Measurements from ENCODE around the gene ITPA.

The ITPA gene

DNA sequence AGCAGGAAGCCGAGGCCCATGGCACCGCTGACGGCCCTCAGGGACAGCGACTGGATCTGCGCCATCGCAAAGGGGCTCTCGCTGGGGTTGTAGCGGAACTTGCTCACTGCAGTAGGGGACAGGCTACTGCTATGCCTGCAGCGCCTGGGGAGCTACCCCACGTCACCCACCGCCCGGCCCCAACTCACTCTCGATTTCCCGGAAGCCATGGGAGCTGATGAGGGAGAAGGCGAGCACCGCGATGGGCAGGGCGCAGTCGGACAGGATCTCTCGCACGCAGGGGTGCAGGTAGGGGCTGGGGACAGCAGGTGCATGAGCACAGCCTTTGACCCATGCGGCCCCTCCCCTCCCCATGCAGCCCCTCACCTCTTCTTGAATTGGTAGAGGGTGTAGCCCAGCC is 19.9 kb downstream of the ITPA start:
- no peak for DNase-seq

DNA sequence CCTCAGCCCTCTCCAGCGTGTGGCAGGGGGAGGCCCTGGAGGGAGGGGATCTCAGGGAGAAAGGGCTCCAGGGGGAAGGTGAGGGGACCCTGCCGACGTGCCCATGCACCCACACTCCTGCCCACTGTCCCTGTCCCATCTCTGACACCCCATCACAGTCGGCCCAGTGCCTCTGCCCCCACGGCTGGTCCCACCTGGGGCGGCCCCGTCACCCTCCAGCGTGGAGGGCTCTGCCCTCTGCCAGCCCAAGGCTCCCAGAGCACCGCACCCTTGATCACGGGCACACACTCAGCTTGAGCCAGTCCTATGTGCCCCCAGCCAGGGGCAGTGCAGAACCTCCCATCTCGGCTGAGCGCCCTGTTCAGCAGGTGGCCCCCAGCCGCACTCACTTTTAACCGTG is 20.5 kb downstream of the ITPA start:
- DNase-seq, result no peak

DNA sequence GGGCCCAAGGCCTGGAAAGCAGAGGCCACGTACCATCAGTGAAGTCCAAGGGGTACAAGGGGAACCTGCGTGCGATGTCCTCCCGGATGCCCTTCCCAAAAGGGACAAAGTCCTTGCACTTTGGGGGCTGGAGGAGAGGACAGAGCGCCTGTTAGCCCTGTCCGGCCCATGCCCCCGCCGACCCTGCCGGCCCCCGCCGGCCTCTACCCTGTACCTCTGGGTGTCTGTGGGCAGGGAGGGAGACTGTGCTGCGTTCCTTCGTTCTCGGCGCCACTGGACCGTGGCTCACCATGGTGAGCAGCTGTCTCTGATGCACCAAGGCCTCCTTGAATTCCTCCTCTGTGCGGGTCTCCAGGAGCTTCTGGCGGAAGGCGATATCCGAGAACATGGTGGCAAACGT is 21.8 kb downstream of the ITPA start:
- no peak for DNase-seq

DNA sequence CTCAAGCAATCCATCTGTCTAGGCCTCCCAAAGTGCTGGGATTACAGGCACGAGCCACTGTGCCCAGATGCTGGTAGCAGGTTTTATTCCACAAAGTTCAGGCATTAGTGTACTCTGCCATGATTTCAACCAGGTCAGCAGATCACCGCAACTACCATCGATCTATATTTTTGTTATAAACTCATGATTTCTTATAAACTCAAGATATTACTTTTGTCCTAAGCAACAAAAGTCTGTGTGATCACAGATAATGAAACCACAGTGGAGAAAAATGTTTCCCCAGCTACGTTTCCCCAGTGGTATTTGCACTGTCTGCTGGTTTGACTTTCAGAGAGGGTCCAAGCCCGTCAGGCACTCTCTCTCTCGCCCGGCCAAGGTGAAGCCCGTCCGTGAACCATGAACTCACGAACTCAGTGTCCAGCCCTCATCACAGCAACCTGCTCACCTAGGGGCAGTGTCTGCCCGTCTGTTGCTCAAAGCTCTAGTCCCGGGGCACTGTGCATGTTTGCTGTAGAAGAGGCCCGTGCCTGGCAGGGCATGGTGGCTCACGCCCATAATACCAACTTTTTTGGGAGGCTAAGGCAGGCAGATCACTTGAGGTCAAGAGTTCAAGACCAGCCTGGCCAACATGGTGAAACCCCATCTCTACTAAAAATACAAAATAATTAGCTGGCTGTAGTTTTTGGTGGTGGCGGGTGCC is 22.7 kb downstream of the ITPA start:
- DNase-seq, result no peak

DNA sequence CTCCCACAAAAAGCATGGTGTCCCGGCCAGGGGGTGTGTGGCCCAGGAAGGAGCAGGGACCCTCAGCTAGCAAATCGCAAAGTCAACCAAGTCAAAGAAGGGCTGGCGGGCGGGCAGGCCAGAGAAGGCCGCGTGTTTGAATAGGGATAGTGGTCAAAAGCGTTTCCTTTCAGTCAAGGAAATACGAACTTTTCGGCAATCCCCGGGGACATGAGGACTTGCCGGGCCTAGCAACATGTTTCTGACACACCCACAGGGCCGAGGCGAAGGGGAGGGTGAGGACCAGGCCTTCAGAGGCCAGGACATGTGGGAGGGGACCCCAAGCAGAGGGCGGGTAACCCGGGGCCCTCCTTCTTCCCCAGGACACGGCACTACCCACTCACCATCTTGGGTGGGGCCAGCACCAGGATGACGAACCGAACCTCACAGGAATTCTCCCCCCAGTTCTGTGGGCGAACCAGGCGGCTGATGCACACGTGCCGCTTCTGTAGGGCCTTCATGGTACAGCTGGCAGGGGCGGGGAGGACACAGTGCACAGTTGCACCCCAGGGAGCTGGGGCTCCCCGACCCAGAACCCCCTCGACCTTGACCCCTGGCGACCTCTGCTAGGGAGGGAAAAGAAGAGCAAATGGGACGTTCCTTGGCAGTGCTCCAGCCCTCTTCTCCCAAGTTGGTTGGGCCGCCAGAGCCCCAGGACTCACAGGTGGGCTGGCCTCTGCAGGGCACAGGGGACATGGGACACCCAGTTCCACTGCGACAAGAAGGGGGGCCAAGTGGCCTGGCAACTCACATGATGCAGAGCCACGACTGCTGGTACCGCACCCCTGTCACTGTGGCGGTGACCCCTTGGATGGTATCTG is 24.1 kb downstream of the ITPA start:
- DNase-seq, result no peak

DNA sequence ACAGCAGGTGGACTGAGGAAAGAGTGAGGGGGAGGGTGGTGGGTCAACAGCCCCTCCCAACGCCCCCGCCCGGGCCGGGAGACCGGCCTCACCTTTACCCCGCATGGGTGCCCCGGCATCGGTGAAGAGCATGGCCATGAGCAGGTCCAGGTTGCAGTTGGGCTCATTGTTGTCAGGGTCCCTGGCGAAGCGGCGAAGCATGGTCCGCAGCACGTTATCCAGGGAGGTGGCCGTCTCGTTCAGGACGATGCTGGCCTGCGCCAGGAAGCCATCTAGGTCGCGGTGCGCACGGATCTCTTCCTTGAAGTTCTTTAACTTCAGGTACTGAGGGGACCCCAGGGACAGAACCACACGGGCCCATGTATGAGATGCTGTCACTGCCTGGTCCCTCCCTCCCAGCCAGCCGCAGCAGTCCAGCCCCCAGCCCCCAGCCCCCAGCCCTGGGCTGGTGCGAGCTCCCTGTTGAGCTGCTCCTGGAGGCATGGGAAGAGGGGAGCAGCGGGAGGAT is 24.7 kb downstream of the ITPA start:
- DNase-seq, result no peak

DNA sequence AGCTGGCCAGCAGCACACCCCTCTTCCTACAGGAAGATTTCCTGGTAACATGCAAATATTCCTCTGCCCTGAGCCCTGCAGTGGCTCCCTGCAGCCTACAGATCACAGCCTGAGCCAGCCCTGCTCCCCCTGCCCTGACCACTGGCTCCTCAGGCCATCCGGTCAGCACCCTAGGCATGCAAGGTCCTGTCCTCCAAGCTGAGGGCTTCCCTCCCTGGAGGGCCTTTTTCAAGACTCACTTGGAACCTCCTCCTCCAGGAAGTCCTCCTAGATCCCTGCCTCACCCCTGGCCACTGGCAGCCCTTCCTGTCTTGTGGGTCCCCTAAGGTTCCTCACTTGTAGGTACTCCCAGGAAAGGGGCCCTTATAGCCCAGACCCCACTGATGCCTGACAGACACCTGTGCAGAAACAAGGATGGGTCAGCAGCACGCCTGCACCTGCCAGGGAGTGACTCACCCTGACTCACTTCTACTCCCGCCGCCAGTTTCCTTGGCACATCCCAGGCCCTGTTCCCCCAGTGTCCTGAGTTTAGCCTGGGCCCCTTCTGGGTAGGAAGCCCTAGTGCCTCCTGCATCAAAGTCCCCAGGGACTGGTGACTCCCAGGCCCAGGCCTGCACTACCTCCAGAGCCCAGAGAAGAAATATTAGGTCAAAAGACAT is 26.5 kb downstream of the ITPA start:
- DNase-seq, result no peak

DNA sequence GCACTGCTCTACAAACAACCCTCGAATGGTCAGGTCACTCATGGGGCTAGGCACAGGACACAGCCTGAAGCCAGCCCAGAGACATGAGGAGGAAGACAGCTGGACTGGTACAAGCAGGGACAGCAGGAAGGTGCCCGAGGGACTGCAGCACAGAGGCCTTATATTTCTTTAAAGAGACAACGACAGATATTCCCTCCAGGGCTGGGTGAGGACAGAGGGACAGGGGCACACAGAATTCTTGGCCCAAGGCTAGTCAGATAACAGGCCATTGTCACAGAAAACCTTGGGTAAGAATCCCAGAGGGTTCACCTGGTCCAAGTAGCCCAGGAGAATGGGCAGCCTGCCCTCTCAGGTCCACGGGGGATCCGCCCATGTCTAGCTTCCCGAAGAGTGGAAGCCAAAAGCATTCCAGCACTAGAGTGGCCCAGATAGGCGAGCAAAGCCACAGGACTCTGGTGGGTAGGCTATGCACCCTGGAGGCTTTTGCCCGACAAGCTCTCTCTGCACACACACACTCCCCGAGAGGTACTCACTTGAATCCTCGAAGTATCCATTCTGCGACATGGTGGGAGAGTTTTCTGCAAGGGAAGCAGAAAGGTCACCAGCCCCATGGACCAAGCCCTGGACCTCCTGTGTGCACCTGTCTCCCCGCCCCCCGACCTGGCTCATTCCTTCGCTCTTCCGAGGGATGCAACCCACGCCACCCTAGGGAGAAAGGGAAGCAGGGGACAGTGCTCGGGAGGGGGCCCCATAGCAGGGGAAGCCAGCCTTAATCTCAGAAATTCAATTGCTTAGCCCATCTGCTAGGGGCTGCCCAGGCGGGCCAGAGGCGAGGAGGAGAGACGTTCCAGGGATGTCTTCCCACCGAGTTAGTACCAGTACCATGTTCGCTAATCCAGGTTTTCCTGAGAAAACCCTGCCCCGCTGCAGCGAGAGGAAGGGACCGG is 28.0 kb downstream of the ITPA start:
- no peak for DNase-seq

DNA sequence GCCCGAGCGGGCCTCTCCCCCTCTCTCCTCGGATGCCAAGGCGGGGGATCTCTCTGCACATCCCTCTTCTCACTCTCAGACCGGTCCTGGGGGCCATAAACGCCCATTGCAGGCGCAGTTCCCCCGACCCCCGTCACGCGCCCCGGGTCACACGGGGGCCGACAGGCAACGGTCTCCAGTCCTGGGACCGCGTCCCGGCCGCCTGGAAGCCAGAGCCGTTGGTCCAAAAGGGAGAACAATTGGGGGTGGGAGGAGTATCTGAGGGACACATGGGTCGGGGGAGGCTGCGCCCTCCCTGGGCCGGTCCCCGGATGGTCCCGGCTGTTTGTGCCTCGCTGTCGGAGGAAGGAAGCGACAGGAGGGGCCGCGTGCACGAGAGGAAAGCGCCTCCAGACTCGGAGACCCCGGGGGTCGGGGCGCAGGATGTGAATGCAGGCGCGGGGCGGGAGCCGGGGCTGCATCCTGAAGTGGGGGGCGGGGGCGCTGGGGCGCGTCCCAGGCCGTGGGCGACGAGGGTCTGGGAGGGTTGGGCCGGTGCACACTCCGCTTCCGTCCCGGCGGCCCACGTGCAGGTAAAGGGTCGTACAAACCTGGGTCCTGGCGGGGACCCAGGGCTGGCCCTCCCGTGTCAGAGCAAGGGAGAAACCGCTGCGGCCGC is 28.8 kb downstream of the ITPA start:
- DNase-seq, result peak in 1 of 2 experiments; percentile 21

DNA sequence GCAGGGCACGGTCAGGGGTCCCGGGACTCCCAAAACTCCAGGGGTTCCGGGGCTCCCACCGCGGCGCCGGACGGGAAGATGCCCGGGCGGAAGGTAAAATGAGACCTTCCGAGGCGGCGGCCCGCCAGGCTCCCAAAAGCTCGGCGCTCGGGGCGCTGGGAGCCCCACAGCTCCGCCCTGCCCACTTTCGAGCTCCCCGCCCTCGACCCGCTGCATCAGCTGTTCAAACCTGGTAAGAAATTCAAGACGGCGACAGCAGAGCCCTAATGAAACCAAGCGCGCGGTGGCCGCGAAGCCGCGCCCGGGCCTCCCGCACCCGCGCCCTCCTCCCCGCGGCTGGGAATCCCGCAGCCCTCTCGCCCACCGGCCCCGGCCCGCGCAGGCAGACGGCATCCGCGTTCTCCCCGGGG is 29.3 kb downstream of the ITPA start:
- DNase-seq, result peak; percentile 51 to 64

DNA sequence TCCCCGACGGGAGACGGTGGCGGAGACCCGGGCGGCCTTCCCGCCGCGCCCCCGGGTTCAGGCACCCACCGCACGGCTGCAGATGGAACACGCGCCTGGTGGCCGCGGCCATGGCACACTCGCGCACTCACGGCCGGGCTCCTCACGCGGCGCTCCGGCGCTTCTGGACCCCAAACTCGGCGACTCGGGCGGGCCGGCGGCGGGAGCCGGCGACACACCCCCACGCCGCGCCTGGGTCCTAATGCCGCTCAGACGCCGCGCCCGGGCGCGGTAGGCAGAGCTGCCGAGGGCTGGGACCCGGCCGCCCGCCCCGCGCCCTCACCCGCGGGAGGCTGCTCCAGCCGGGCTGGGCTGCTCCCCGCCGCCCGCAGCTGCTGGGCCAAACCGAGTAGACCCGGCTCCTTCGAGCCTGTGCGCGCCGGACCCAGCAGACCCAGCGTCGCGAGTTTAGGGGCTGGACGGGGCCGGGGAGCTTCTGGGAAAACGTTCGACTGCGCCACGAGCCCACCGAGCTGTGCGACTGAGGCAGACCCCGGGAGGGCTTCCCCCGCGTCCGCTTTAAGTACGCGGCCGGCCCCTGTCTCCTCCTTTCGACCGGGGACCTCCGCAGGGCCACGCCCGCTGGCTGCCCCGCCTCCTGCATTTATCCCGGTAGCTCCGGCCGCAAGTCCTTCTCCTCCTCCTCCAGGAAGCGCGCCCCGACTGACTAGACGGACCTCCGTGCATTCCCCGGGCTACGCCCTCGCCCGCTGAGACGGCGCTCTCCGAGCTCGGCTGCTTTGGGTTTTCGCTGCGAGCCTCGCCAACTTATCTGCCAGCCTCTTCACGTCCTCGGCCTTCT is 29.9 kb downstream of the ITPA start, which contains the start of gene SLC4A11:
Gene SLC4A11 (minus strand): TSS at position 165 of the 841 bp plus-strand sequence. CDS start 53 bp downstream, at position 112.
- DNase-seq, result peak; percentile 46 to 51

DNA sequence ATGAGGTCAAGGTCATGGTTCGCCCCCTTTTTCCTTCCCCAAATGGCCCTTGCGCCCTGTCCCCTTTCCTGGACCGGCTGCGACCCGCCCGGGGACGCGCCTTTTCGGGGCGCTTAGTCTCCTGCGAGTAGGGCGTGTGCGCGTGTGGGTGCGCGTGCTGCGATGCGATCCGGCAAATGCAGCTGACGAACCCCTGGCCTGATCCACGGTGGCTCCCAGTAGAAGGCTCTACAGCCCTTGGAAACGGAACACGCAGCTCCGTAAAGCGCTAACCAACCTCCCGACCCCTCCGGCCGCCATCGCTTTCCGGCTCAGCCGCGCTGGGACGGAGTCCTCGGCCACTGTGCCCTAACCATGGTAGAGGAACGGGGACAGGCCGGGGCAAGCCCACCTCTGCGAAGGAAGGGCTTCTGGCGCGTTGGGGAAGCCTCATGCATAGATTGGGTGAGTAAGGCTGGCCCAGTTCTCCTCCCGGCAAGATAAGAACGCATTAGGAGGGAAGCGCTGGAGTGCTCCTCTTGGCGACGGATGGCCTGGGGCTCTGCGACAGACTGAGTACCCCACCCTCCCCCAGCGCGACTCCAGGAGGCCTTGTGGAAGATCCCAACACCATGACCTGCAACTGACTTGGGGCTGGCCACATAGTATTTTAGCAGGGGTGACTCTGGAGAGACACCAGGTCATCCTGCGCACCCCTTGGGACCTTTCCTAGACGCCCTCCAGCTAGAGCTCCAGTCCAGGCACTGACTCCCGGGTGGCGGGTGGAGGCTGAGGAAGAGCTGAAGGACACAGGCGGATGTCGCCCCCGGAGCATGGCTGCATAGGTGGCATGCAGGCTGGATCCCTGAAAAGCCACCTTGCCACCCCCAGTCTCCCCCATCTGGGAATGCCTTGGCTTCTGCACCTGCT is 30.8 kb downstream of the ITPA start:
- peak; percentile 13 to 14 for DNase-seq

DNA sequence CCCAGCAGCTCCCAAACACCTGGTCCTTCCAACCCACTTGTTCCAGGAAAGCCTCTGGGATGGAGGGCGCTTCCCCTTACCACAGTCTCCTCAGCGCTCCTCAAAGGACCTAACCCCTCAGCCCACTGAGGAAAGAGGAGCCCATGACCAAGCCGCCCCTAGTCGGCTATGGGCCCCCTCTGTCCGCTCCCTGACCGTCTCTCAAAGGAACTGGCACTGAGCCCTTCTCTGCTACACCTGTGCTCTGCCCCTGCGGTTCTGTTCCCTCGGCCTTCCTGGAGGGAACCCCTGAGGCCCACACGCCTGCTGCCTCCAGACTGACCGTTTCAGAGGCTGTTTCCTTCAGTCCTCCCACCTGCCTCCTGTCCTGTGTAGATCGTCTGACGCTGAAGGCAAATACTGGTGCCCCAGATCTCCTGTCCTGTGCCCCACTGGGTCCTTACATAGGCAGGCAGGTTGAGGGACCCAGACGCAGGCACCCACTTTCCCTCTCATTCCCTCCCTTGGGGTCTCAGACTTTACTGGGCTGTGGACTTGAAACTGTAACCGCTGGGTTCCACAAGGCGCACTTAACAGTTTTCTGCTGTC is 31.6 kb downstream of the ITPA start:
- no peak for DNase-seq

DNA sequence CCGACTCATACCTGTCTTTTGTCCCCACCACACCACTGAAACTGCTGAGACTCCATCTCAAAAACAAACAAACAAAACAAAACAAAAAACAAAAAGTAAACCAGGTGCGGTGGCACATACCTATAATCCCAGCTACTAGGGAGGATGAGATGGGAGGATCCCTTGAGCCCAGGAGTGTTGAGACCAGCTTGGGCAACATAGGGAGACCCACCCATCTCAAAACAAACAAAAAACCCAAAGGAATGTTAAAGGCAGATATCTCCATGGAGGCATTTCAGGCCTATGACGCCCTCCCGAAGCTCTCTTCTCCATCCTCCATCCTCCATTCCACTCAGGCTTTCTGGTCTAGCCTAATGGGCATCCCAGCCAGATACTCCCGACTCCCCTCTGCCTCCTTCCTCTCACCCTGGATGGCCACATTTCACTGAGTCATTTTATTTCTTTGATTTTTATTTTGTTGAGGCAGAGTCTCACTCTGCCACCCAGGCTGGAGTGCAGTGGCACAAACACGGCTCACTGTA is 32.9 kb downstream of the ITPA start:
- DNase-seq, result no peak

DNA sequence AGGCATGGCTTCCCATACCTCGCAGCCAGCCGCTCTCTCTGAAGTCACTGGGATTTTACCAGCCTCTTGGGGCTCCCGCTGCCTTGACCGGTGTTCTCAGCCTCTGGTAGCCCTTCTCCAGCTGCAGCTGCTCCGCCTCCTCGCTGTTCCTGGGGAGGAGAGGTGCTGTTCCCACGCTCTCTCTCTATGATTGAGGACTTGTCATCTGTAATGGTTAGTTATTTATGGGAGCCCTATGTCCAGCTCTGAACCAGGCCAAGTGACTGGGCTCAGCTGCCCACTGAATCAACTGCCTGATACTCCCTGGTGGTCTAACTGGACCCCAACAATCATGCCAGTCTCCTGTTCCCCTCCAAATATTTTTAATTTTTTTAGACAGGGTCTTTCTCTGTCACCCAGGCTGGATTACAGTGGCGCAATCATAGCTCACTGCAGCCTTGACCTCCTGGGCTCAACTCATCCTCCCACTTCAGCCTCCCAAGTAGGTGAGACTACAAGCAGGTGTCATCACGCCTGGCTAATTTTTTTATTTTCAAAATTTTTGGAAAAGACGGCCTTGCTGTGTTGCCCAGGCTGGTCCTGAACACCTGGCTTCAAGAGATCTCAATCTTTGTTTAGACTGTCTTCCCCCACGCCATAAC is 34.5 kb downstream of the ITPA start:
- DNase-seq, result no peak

DNA sequence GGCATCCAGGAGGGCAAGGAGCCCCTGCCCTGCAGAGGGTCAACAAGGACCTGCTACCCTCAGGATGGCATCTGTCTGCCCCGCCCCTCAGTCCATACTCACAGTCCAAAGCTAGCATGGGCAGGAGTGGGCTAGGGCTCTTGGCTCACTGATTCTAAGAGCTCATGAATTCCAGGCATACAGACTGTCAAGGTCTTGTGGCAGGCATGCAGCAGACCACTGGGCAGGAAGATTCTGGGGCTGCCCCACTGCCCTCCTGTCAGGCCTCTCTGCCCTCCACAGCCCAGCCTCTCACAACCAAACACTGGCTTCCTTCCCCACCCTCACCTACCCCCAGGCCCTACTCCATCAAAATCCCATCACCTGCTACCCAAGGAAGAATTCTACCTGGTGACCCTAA is 35.3 kb downstream of the ITPA start:
- no peak for DNase-seq

DNA sequence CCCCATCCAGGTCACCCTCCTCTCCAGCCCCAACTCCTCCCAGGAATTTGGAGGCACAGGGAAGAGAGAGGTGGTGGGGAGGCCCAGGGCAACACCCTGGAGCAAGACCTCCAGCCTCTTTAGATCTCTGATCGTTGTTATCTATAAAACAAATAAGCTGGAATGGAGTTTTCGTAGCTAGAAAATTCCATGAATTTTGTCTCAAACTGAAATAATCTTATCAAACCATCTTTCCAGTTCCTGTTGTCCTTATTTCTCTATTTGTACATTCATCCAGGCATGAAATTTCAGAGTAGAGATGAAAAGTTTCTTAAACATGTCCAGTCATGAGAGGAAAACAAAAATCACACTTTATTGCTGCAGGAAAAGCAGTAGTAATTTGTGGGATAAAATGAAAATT is 35.9 kb downstream of the ITPA start:
- no peak for DNase-seq

DNA sequence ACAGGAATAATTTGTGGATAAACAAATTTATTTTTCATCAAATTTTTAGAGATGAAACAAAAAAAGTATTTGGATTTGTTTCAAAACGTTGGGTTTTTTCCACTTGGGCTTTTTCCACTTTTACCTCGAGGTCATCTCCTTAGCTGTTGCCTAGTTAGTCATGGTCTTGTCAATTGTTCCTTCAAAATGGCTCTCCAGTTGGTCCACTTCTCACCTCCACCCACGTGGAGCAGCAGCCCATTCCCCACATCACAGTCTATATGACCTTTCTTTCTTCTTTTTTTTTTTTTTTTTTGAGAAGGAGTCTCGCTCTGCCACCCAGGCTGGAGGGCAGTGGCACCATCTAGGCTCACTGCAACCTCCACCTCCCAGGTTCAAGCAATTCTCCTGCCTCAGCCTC is 36.4 kb downstream of the ITPA start:
- no peak for DNase-seq

All from activated CD4-positive, alpha-beta T cell treated with anti-CD3 and anti-CD28 coated beads, Interleukin-2, amount 50 U/mL, for 48 hours (primary cell).